ENCODE measurements around the gene PSKH1.

PSKH1 gene

DNA sequence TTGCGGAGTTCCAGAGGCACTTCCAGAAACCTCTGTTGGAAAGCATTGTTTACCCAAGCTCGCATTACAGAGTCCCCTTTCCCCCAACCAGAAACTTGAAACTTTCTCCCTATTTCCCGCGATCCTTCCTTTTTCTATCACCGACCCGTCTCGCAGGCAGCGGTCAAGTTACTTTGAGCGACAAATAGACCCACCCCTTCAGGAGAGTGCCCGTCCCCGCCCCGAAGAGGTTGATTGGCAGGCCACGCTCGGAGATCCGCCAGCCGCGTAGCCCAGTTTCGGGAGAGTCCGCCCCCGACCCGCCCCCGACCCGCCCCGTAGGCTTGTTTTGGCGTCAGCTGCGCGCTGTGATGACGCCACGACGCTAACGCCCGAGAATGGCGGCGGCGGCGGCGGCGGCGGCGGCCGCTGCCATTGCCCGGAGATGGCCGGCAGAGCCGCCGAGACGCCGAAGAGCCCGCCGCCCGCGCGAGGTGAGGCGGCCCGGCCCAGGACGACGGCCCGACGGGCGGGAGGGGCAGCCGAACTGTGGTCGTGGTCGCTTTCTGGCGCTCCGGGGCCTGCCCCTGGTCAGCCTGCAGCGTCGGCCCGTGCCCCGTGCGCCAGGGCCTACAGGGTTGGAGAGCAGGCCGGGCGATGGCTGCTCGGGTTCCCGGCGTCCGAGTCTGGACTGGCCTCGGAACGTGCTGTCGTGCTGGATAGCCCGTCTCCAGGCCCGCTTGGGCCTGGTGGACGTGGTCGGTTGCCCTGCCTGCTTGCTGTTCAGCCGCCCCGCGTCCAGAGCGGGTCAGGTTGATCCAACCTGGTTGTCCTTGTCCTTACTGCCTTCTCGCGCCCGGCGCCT lies at the start of gene PSKH1:
Gene PSKH1, plus strand, starts transcription at position 356 of the 844 bp plus-strand sequence. CDS start 15,496 bp downstream, outside the sequence.
- H3K9me3 ChIP-seq (ENCODE audit: control insufficient read depth, insufficient read depth, low read depth, low read length): no peaks in the 10 kb centered on the region
- H3K36me3 ChIP-seq (ENCODE audit: control insufficient read depth in 2 of 2, insufficient read depth in 1 of 2, low read length in 2 of 2): peaks cover 0 to 3% of the 10 kb centered on the region in 2 experiments; a peak in 2 of 3 replicates
- H3K4me3 ChIP-seq (ENCODE audit: low read depth, low read length): peak within 1 kb of the TSS; percentile 82
- peak within 1 kb of the TSS; percentile 85 for H3K27ac ChIP-seq (ENCODE audit: extremely low read depth, low read depth, low read length)
- POLR2A ChIA-PET: interaction anchor here (0.6 to 1.4 kb wide), 6 partner anchors 9 to 331 kb away, joined by 3 to 8 read pairs (median 4); partner anchors contain the start of genes RANBP10 and TSNAXIP1
- CTCF ChIA-PET: interaction anchor here (0.6 to 3.2 kb wide), 6 partner anchors 10 to 376 kb away, joined by 3 to 22 read pairs (median 4); no protein-coding TSS in a partner anchor
- peaks cover 4% of the 10 kb centered on the region for H3K4me1 ChIP-seq (ENCODE audit: control insufficient read depth, insufficient read depth, low read length)
- TF ChIP-seq ZNF76 (tag by site-specific recombination; IDR thresholded peaks at IDR 0.05; ENCODE audit: borderline replicate concordance, low read depth): peak; percentile 75
- TF ChIP-seq ZNF571 (tag by site-specific recombination; IDR thresholded peaks at IDR 0.05): no peak
- TF ChIP-seq, protein P1, sequence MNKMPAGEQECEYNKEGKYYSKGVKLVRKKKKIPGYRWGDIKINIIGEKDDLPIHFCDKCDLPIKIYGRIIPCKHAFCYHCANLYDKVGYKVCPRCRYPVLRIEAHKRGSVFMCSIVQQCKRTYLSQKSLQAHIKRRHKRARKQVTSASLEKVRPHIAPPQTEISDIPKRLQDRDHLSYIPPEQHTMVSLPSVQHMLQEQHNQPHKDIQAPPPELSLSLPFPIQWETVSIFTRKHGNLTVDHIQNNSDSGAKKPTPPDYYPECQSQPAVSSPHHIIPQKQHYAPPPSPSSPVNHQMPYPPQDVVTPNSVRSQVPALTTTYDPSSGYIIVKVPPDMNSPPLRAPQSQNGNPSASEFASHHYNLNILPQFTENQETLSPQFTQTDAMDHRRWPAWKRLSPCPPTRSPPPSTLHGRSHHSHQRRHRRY (tag by site-specific recombination; IDR thresholded peaks at IDR 0.05): no peak
- TF ChIP-seq SP7 (tag by site-specific recombination; IDR thresholded peaks at IDR 0.05): 0 out of 2 replicates have a peak, but pooled peaks have one; percentile 24
- no peak for TF ChIP-seq ZNF350 (tag by site-specific recombination; IDR thresholded peaks at IDR 0.05)
- TF ChIP-seq ZSCAN30 (tag by site-specific recombination; IDR thresholded peaks at IDR 0.05): no peak
- TF ChIP-seq TSHZ1 (tag by site-specific recombination; IDR thresholded peaks at IDR 0.05; ENCODE audit: borderline replicate concordance): no peak
- TF ChIP-seq ZNF184 (tag by site-specific recombination; IDR thresholded peaks at IDR 0.05): no peak
- no peak for TF ChIP-seq ZBTB1 (tag by site-specific recombination; IDR thresholded peaks at IDR 0.05)
- TF ChIP-seq ZNF624 (tag by site-specific recombination; IDR thresholded peaks at IDR 0.05): no peak
- TF ChIP-seq GLIS1 (tag by site-specific recombination; IDR thresholded peaks at IDR 0.05): no peak
- TF ChIP-seq, protein P2, sequence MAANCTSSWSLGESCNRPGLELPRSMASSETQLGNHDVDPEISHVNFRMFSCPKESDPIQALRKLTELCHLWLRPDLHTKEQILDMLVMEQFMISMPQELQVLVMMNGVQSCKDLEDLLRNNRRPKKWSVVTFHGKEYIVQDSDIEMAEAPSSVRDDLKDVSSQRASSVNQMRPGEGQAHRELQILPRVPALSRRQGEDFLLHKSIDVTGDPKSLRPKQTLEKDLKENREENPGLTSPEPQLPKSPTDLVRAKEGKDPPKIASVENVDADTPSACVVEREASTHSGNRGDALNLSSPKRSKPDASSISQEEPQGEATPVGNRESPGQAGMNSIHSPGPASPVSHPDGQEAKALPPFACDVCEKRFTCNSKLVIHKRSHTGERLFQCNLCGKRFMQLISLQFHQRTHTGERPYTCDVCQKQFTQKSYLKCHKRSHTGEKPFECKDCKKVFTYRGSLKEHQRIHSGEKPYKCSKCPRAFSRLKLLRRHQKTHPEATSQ (tag by site-specific recombination; IDR thresholded peaks at IDR 0.05): no peak
- no peak for TF ChIP-seq ZNF214 (tag by site-specific recombination; IDR thresholded peaks at IDR 0.05; ENCODE audit: borderline replicate concordance)
- no peak for TF ChIP-seq ZNF157 (tag by site-specific recombination; IDR thresholded peaks at IDR 0.05)
- TF ChIP-seq MYNN (tag by site-specific recombination; IDR thresholded peaks at IDR 0.05; ENCODE audit: borderline replicate concordance): no peak
- TF ChIP-seq, protein P3, sequence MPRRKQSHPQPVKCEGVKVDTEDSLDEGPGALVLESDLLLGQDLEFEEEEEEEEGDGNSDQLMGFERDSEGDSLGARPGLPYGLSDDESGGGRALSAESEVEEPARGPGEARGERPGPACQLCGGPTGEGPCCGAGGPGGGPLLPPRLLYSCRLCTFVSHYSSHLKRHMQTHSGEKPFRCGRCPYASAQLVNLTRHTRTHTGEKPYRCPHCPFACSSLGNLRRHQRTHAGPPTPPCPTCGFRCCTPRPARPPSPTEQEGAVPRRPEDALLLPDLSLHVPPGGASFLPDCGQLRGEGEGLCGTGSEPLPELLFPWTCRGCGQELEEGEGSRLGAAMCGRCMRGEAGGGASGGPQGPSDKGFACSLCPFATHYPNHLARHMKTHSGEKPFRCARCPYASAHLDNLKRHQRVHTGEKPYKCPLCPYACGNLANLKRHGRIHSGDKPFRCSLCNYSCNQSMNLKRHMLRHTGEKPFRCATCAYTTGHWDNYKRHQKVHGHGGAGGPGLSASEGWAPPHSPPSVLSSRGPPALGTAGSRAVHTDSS (tag by site-specific recombination; IDR thresholded peaks at IDR 0.05): peak; percentile 22; the same call in 1 of the 2 replicates
- TF ChIP-seq ZNF354C (tag by site-specific recombination; IDR thresholded peaks at IDR 0.05; ENCODE audit: borderline replicate concordance, low read depth): no peak
- no peak for TF ChIP-seq ZNF585B (tag by site-specific recombination; IDR thresholded peaks at IDR 0.05)
- no peak for TF ChIP-seq ZNF266 (tag by site-specific recombination; IDR thresholded peaks at IDR 0.05; ENCODE audit: low read depth)
- TF ChIP-seq, protein P4, sequence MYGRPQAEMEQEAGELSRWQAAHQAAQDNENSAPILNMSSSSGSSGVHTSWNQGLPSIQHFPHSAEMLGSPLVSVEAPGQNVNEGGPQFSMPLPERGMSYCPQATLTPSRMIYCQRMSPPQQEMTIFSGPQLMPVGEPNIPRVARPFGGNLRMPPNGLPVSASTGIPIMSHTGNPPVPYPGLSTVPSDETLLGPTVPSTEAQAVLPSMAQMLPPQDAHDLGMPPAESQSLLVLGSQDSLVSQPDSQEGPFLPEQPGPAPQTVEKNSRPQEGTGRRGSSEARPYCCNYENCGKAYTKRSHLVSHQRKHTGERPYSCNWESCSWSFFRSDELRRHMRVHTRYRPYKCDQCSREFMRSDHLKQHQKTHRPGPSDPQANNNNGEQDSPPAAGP (tag by site-specific recombination; IDR thresholded peaks at IDR 0.05): no peak
- TF ChIP-seq ZNF211 (tag by site-specific recombination; IDR thresholded peaks at IDR 0.05; ENCODE audit: low read depth): no peak
- TF ChIP-seq ZNF561 (tag by site-specific recombination; IDR thresholded peaks at IDR 0.05; ENCODE audit: borderline replicate concordance): no peak
- no peak for TF ChIP-seq OSR2 (tag by site-specific recombination; IDR thresholded peaks at IDR 0.05)
- TF ChIP-seq PRDM4 (tag by site-specific recombination; IDR thresholded peaks at IDR 0.05): peak; percentile 17; the same call in 1 of the 2 replicates
